Measurements from ENCODE around the gene MGARP. TPM values are rescaled to one million over a fixed set of nuclear protein-coding genes. Genes with fewer than 3 reads are reported as not detected.

Gene MGARP
- total RNA-seq, 1 experiment from 2014 or later: 0.22 TPM

GRCh38 chr4:139253046-139253445, 27.0 kb downstream of the MGARP start:
- POLR2A ChIA-PET: no interaction called here
- intact Hi-C loops (cut with micrococcal nuclease): no loop called here
- Histone ChIP-seq H3K4me3 (replicated peaks in 1 of 2; ENCODE audit: low read depth in 1 of 2, low read length in 2 of 2) (no peak overlapping the region), H3K27me3 (ENCODE audit: insufficient read depth, low read length) (no peaks in the 10 kb centered on the region), H3K79me2 (ENCODE audit: insufficient read depth, low read length) (no peaks in the 10 kb centered on the region), H3K9me2 (ENCODE audit: insufficient read depth) (no peaks in the 10 kb centered on the region), H3K9ac (ENCODE audit: low read length) (no peak overlapping the region), H3K4me1 (ENCODE audit: control insufficient read depth in 1 of 2, insufficient read depth in 2 of 2, low read length in 2 of 2) (no peaks in the 10 kb centered on the region), H3K27ac (ENCODE audit: low read depth, low read length) (no peak overlapping the region), H2AFZ (ENCODE audit: low read depth, low read length, poor library complexity, severe bottlenecking) (no peak overlapping the region), H3K36me3 (ENCODE audit: control insufficient read depth in 1 of 2, insufficient read depth in 2 of 2, low read length in 2 of 2) (no peaks in the 10 kb centered on the region), H4K20me1 (ENCODE audit: insufficient read depth) (no peaks in the 10 kb centered on the region), H3K9me3 (ENCODE audit: control insufficient read depth in 1 of 2, insufficient read depth in 1 of 2, low read depth in 1 of 2, low read length in 2 of 2) (no peaks in the 10 kb centered on the region), H3K4me2 (ENCODE audit: low read length) (no peak overlapping the region)
- no peak for ATAC-seq
- no peak for DNase-seq (ENCODE audit: low read depth, low spot score)
- TF ChIP-seq TCF7L2 (IDR thresholded peaks at IDR 0.05; ENCODE audit: borderline replicate concordance, extremely low read depth, insufficient read depth, insufficient read length): no peak
- no peak for TF ChIP-seq EZH2 (IDR thresholded peaks at IDR 0.05)
- TF ChIP-seq YY1 (IDR thresholded peaks at IDR 0.05; ENCODE audit: extremely low read depth, insufficient replicate concordance, low read depth, low read length): no peak
- TF ChIP-seq EGR1 (IDR thresholded peaks at IDR 0.05; ENCODE audit: low read depth): no peak
- TF ChIP-seq POLR2AphosphoS5 (IDR thresholded peaks at IDR 0.05; ENCODE audit: low read depth, low read length): no peak
- TF ChIP-seq FOSL1 (IDR thresholded peaks at IDR 0.05; ENCODE audit: low read depth): no peak
- TF ChIP-seq ZBTB33 (IDR thresholded peaks at IDR 0.05; ENCODE audit: extremely low read depth, insufficient replicate concordance, low read length): no peak
- no peak for TF ChIP-seq SIN3A (IDR thresholded peaks at IDR 0.05; ENCODE audit: low read depth)
- TF ChIP-seq ZNF274 (IDR thresholded peaks at IDR 0.05; ENCODE audit: low read depth, low read length): no peak
- TF ChIP-seq CTCF (IDR thresholded peaks at IDR 0.05 in 2 of 3, conservative IDR thresholded peaks at IDR 0.05 in 1 of 3; ENCODE audit: borderline replicate concordance in 1 of 3, insufficient read depth in 1 of 3, low read depth in 2 of 3, low read length in 2 of 3): no peak
- TF ChIP-seq ELF1 (IDR thresholded peaks at IDR 0.05; ENCODE audit: borderline replicate concordance, low read depth): no peak
- no peak for TF ChIP-seq SRF (IDR thresholded peaks at IDR 0.05; ENCODE audit: low read depth)
- TF ChIP-seq REST (IDR thresholded peaks at IDR 0.05; ENCODE audit: low read depth): no peak
- TF ChIP-seq JUND (IDR thresholded peaks at IDR 0.05): no peak
- no peak for TF ChIP-seq CBX3 (IDR thresholded peaks at IDR 0.05; ENCODE audit: low read depth)
- BruUV-seq (replicated peaks): no TSS peak
- RAD21 ChIA-PET (ENCODE audit: low non-redundant PET in 1 of 2, low total read pairs in 2 of 2, uncharacterized antibody in 2 of 2, unreplicated experiment in 2 of 2): no interaction called here
- CTCF ChIA-PET: no interaction called here

All from HCT116 (cell line).